HG03039 (cell line): ENCODE measurements around the gene LDB1.

ENCODE experiments used
- ATAC-seq: cut with Tn5 transposase; IDR thresholded peaks from one replicate; pipeline ENCODE4 v1.9.1; 2021; ENCODE audit warnings: mild to moderate bottlenecking, moderate library complexity; ENCODE audit not compliant: unreplicated experiment

The LDB1 gene

GRCh38 chr10:102065561-102066398 lies 54.4 kb downstream of the LDB1 start:
- ATAC-seq = peak; percentile 15

- peak; percentile 90 for ATAC-seq
These were observed 55.2 kb downstream of the LDB1 start, which contains the start of gene HPS6 for GRCh38 chr10:102064868-102065560. Gene HPS6 (plus strand): TSS chr10:102065349. CDS start chr10:102065475, 126 bp downstream.

GRCh38 chr10:102064503-102064867 lies 55.7 kb downstream of the LDB1 start:
- no peak for ATAC-seq

- no peak for ATAC-seq
These were observed 60.2 kb downstream of the LDB1 start for GRCh38 chr10:102059987-102060386.
